H9 (cell line): Measurements from ENCODE around the gene ETFBKMT. TPM values are rescaled to one million over a fixed set of nuclear protein-coding genes. Genes with fewer than 3 reads are reported as not detected.

Source experiments
- DNase-seq: peaks from one replicate; pipeline ENCODE4 v3.0.0-alpha.2; 2017
- H2AFZ ChIP-seq: one replicate; pipeline ENCODE4 v1.6.1; 2013; ENCODE audit warnings: mild to moderate bottlenecking, low read length, control low read depth, moderate library complexity
- H2AK5ac ChIP-seq: 2 replicates; pipeline ENCODE4 v1.6.1; 2013; ENCODE audit warnings: low read length, control low read depth, mixed read lengths; ENCODE audit not compliant: insufficient read length
- H2BK120ac ChIP-seq: one replicate; pipeline ENCODE4 v1.6.1; 2013; ENCODE audit warnings: low read depth, mild to moderate bottlenecking, low read length, control low read depth, inconsistent platforms; ENCODE audit not compliant: poor library complexity, severe bottlenecking
- H2BK12ac ChIP-seq: 2 replicates; pipeline ENCODE4 v1.6.1; 2013; ENCODE audit warnings: low read length, control low read depth, mixed read lengths, low read depth; ENCODE audit not compliant: insufficient read length
- H2BK15ac ChIP-seq: 2 replicates; pipeline ENCODE4 v1.6.1; 2013; ENCODE audit warnings: low read depth, low read length, control low read depth
- H2BK20ac ChIP-seq: one replicate; pipeline ENCODE4 v1.6.1; 2013; ENCODE audit warnings: low read depth, mild to moderate bottlenecking, low read length, control low read depth, inconsistent platforms; ENCODE audit not compliant: poor library complexity, severe bottlenecking
- H2BK5ac ChIP-seq: 2 replicates; pipeline ENCODE4 v1.6.1; 2013; ENCODE audit warnings: low read length, control low read depth, mixed read lengths; ENCODE audit not compliant: insufficient read length
- H3K14ac ChIP-seq: 2 replicates; pipeline ENCODE4 v1.6.1; 2013; ENCODE audit warnings: low read length, control low read depth; ENCODE audit not compliant: insufficient read depth
- H3K18ac ChIP-seq: 2 replicates; pipeline ENCODE4 v1.6.1; 2013; ENCODE audit warnings: low read depth, mild to moderate bottlenecking, mixed read lengths, low read length, control low read depth; ENCODE audit not compliant: insufficient read length
- H3K23ac ChIP-seq: 2 replicates; pipeline ENCODE4 v1.6.1; 2013; ENCODE audit warnings: low read length, control low read depth, mixed read lengths, low read depth; ENCODE audit not compliant: insufficient read length
- H3K23me2 ChIP-seq: 2 replicates; pipeline ENCODE4 v1.6.1; 2013; ENCODE audit warnings: low read depth, mild to moderate bottlenecking, mixed read lengths, low read length, control low read depth; ENCODE audit not compliant: insufficient read length, poor library complexity, severe bottlenecking
- H3K27ac ChIP-seq: 2 replicates; pipeline ENCODE4 v1.5.1; 2013; ENCODE audit warnings: low read length, control low read depth, mixed read lengths, low read depth; ENCODE audit not compliant: insufficient read length
- H3K27me3 ChIP-seq: 2 replicates; pipeline ENCODE4 v1.6.1; 2013; ENCODE audit warnings: low read length, control low read depth, inconsistent platforms; ENCODE audit not compliant: insufficient read depth
- H3K4ac ChIP-seq: 2 replicates; pipeline ENCODE4 v1.6.1; 2013; ENCODE audit warnings: low read depth, mild to moderate bottlenecking, control low read depth, inconsistent platforms, low read length, moderate library complexity
- H3K4me1 ChIP-seq: 2 replicates; pipeline ENCODE4 v1.6.1; 2013; ENCODE audit warnings: low read length, control low read depth, inconsistent platforms; ENCODE audit not compliant: insufficient read depth
- H3K4me2 ChIP-seq: 2 replicates; pipeline ENCODE4 v1.6.1; 2013; ENCODE audit warnings: low read length, control low read depth, mixed read lengths; ENCODE audit not compliant: insufficient read length, insufficient read depth
- H3K56ac ChIP-seq: 2 replicates; pipeline ENCODE4 v1.6.1; 2013; ENCODE audit warnings: low read depth, mild to moderate bottlenecking, mixed read lengths, low read length, control low read depth; ENCODE audit not compliant: insufficient read length
- H3K79me1 ChIP-seq: 2 replicates; pipeline ENCODE4 v1.6.1; 2013; ENCODE audit warnings: low read depth, mild to moderate bottlenecking, moderate library complexity, low read length, control low read depth, inconsistent platforms; ENCODE audit not compliant: insufficient read depth, poor library complexity, severe bottlenecking
- H3K79me2 ChIP-seq: 2 replicates; pipeline ENCODE4 v1.6.1; 2013; ENCODE audit warnings: low read length, control low read depth, inconsistent platforms; ENCODE audit not compliant: insufficient read depth
- H3K9ac ChIP-seq: 2 replicates; pipeline ENCODE4 v1.6.1; 2013; ENCODE audit warnings: low read length, control low read depth, mixed read lengths; ENCODE audit not compliant: insufficient read length; ENCODE audit errors: extremely low read depth
- H3K9me3 ChIP-seq: one replicate; pipeline ENCODE4 v1.6.1; 2013; ENCODE audit warnings: low read depth, low read length, inconsistent platforms; ENCODE audit not compliant: control insufficient read depth
- H3T11ph ChIP-seq: one replicate; pipeline ENCODE4 v1.6.1; 2013; ENCODE audit warnings: mild to moderate bottlenecking, low read length, control low read depth, inconsistent platforms
- H4K20me1 ChIP-seq: one replicate; pipeline ENCODE4 v1.6.1; 2013; ENCODE audit not compliant: control insufficient read depth, insufficient read length, insufficient read depth
- H4K5ac ChIP-seq: 2 replicates; pipeline ENCODE4 v1.6.1; 2013; ENCODE audit warnings: low read depth, mild to moderate bottlenecking, mixed read lengths, low read length, control low read depth; ENCODE audit not compliant: insufficient read length
- H4K8ac ChIP-seq: replicated peaks from 2 replicates; pipeline ENCODE4 v1.6.1; 2013; ENCODE audit warnings: low read length, control low read depth, mixed read lengths, low read depth; ENCODE audit not compliant: insufficient read length
- H4K91ac ChIP-seq: 2 replicates; pipeline ENCODE4 v1.6.1; 2013; ENCODE audit warnings: low read depth, mild to moderate bottlenecking, moderate library complexity, mixed read lengths, low read length, control low read depth; ENCODE audit not compliant: insufficient read length
- H3K27ac Mint-ChIP-seq, 3 experiments: 2 replicates in 2 of 3; 3 replicates in 1 of 3; pipeline ENCODE4 v1.8.0; 2020 to 2021; ENCODE audit warnings: mixed read lengths in 3 of 3, mild to moderate bottlenecking in 1 of 3, moderate library complexity in 1 of 3
- H3K27me3 Mint-ChIP-seq: 2 replicates; pipeline ENCODE4 v1.8.0; 2021; ENCODE audit warnings: low read depth, mild to moderate bottlenecking, moderate library complexity, mixed read lengths
- H3K36me3 Mint-ChIP-seq, 3 experiments: 2 replicates in 2 of 3; 3 replicates in 1 of 3; pipeline ENCODE4 v1.8.0; 2020 to 2021; ENCODE audit warnings: low read depth in 3 of 3, mixed read lengths in 3 of 3; ENCODE audit not compliant: insufficient read depth in 1 of 3
- H3K4me1 Mint-ChIP-seq, 2 experiments: 2 replicates each; pipeline ENCODE4 v1.8.0; 2020; ENCODE audit warnings: mixed read lengths in 2 of 2
- H3K4me3 Mint-ChIP-seq, 2 experiments: 2 replicates in 1 of 2; 3 replicates in 1 of 2; pipeline ENCODE4 v1.8.0; 2020 to 2021; ENCODE audit warnings: mild to moderate bottlenecking in 2 of 2, mixed read lengths in 2 of 2, moderate library complexity in 1 of 2
- H3K9me3 Mint-ChIP-seq, 2 experiments: 2 replicates in 1 of 2; 3 replicates in 1 of 2; pipeline ENCODE4 v1.8.0; 2020; ENCODE audit warnings: mild to moderate bottlenecking in 2 of 2, mixed read lengths in 2 of 2, moderate library complexity in 1 of 2
- WGBS: extraction: QIAGEN DNeasy Blood & Tissue Kit; methylation state at CpG from one replicate; pipeline ENCODE4 v1.1.7; 2013; ENCODE audit warnings: missing lambda C conversion rate, low lambda C conversion rate, mixed read lengths; ENCODE audit not compliant: insufficient read length; ENCODE audit errors: extremely low coverage; 5-methylcytosine and 5-hydroxymethylcytosine counted together
- total RNA-seq: library from RNA; stranded (reverse); gene quantifications from 2 replicates; pipeline ENCODE4 v1.2.1, GENCODE V29; 2021
- TF ChIP-seq, protein P1 (sequence below): fragments of 200-600 bp; sonication (generic); conservative IDR thresholded peaks from 3 replicates; pipeline ENCODE4 v1.8.0; 2021; ENCODE audit warnings: antibody characterized with exemption, mild to moderate bottlenecking

The ETFBKMT gene
- total RNA-seq, 1 experiment from 2014 or later = 0.81 TPM

DNA sequence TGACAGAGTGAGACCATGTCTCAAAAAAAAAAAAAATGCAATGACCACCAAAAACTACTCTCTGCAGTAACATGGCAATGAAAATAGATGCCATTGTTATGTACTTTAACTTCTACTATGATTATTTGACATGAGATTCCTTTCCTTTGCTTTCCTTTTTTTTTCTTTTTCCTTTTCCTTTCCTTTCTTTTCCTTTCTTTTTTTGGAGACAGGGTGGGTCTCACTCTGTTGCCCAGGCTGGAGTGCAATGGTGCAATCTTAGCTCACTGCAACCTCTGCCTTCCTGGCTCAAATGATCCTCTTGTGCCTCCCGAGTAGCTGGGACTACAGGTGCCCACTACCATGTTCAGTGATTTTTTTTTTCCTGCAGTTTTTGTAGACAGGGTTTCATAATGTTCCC, 24.9 kb upstream of the ETFBKMT start:
- no peak for DNase-seq
- H2BK20ac ChIP-seq = no peak overlapping the region
- no peaks in the 10 kb centered on the region for H3K27me3 ChIP-seq
- H3K4ac ChIP-seq = no peak overlapping the region
- H4K5ac ChIP-seq = no peak overlapping the region
- H3K79me1 ChIP-seq = no peaks in the 10 kb centered on the region
- Mint-ChIP-seq H3K36me3 (no peaks in the 10 kb centered on the region), H3K27ac (peak overlapping the region in 2 of 3 experiments; percentile 14 to 93; a peak in 2 of 7 replicates), H3K27me3 (no peaks in the 10 kb centered on the region; the same call in 1 of the 2 replicates), H3K4me1 (peaks cover 4 to 6% of the 10 kb centered on the region in 2 experiments; a peak in 3 of 4 replicates), H3K4me3 (no peak overlapping the region), H3K9me3 (no peaks in the 10 kb centered on the region)
- no peaks in the 10 kb centered on the region for H3K4me1 ChIP-seq
- no peak overlapping the region for H2AK5ac ChIP-seq
- no CpG with 5 or more reads among the region's 1 CpG for WGBS
- no peak overlapping the region for H3K14ac ChIP-seq
- H3K4me2 ChIP-seq = no peak overlapping the region
- no peak overlapping the region for H4K91ac ChIP-seq
- H2BK5ac ChIP-seq = no peak overlapping the region
- H3K79me2 ChIP-seq = no peaks in the 10 kb centered on the region
- no peak overlapping the region for H2BK15ac ChIP-seq
- no peak overlapping the region for H3K23ac ChIP-seq
- H3K23me2 ChIP-seq = no peaks in the 10 kb centered on the region
- no peak overlapping the region for H3K56ac ChIP-seq
- H3K9ac ChIP-seq = no peak overlapping the region
- no peak overlapping the region for H3T11ph ChIP-seq
- no peak overlapping the region for H4K8ac ChIP-seq
- H3K18ac ChIP-seq = no peak overlapping the region
- no peaks in the 10 kb centered on the region for H4K20me1 ChIP-seq
- TF ChIP-seq, protein P1, sequence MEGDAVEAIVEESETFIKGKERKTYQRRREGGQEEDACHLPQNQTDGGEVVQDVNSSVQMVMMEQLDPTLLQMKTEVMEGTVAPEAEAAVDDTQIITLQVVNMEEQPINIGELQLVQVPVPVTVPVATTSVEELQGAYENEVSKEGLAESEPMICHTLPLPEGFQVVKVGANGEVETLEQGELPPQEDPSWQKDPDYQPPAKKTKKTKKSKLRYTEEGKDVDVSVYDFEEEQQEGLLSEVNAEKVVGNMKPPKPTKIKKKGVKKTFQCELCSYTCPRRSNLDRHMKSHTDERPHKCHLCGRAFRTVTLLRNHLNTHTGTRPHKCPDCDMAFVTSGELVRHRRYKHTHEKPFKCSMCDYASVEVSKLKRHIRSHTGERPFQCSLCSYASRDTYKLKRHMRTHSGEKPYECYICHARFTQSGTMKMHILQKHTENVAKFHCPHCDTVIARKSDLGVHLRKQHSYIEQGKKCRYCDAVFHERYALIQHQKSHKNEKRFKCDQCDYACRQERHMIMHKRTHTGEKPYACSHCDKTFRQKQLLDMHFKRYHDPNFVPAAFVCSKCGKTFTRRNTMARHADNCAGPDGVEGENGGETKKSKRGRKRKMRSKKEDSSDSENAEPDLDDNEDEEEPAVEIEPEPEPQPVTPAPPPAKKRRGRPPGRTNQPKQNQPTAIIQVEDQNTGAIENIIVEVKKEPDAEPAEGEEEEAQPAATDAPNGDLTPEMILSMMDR = no peak
- H2BK12ac ChIP-seq = no peak overlapping the region
- H3K9me3 ChIP-seq = no peaks in the 10 kb centered on the region
- H2BK120ac ChIP-seq = no peak overlapping the region
- no peak overlapping the region for H2AFZ ChIP-seq
- no peak overlapping the region for H3K27ac ChIP-seq
